NCI-H187 treated with DMSO at 0.1 percent for 48 hours (cell line): Measurements from ENCODE around the gene TULP1.
"Not testable (repeated sequence)": the region's sequence is repeated elsewhere in the genome, so short reads cannot be mapped to it uniquely, and the experiment has no call there.

Source experiments
- DNase-seq: peaks from one replicate; lab custom pipeline; 2025; lab: John Stamatoyannopoulos, UW

Gene TULP1

DNA sequence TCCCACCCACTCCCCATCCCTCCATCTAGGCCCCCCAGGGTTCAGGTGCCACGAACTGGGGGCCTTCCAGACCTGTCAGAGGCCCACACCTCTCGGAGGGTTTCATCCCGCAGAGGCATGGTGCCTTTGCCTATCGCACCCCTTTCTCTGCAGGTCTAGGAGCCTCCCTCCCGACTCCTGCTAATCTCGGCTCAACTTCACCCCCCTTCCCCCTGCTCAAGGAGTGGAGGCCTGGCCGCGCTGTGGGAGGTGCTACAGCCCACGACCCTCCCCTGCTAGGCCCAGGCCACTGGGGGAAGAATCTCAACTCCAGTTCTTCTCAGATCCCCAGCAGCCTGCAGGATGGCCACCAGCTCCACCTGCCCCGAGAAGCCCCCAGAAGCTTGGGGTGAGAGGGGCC, at the start of gene TULP1:
Gene TULP1 (minus strand): TSS at position 157 of the 400 bp plus-strand sequence. CDS start 38 bp downstream, at position 119.
- no peak for DNase-seq

- peak; percentile 56 for DNase-seq
Measured at GRCh38 chr6:35562060-35562459, 49.4 kb upstream of the TULP1 start.

- no peak for DNase-seq
Measured at GRCh38 chr6:35561113-35561512, 48.4 kb upstream of the TULP1 start.

DNA sequence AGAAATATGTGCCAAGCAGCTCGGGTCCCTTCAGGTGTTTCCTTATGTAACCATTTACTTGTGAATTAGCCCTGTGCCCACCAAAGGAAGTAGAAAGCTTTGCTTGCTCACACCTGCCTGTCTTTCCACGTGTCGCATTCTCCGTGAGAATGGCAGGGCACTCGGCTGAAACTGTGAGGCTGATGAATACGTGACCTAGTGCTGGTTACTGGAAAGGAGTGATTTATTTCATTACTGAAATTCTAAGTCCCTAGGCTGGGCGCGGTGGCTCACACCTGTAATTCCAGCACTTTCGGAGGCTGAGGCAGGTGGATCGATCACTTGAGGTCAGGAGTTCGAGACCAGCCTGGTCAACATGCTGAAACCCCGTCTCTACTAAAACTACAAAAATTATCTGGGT, 45.9 kb upstream of the TULP1 start:
- DNase-seq, result no peak

DNA sequence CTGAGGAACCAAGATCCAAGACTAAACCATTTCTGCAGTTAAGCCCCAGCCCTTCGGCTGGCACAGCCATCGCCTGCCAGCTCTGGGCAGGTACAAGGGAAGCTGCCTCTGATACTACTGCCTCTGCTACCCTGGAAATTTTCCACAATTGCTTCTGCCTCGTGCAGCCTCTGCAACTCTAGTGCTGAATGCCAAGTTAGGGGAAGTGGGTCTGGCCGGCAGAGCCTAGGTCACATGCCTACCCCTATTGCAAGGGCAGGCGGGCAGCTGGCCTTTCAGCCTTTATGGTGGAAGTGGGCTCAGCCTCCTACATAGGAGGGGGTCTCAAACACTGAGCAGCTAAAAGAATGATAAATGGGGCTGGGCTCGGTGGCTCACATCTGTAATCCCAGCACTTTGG, 44.5 kb upstream of the TULP1 start:
- no peak for DNase-seq

DNA sequence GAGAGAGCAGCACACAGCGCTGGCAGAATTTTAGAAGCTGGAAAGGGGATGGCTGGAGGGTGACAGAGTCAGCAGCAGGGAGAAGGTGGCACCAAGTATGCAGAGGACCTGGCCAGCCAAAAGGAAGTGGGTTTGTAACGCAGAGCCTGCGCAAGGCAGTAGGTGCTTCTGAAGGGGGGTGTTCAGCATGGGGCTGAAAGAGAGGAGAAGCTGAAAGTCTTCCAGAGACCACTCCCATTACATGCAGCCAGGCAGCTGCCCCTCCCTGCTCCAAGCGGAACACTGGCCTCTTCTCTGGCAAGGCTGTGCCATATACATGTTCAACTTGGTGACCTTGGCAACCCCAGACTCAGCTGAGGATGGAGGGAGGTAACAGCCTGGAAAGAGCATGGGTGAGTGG, 42.1 kb upstream of the TULP1 start:
- no peak for DNase-seq

- no peak for DNase-seq
Measured at GRCh38 chr6:35553315-35553714, 40.6 kb upstream of the TULP1 start.

- no peak for DNase-seq
Measured at GRCh38 chr6:35552285-35552917, 39.7 kb upstream of the TULP1 start.

- no peak for DNase-seq
Measured at GRCh38 chr6:35550437-35550836, 37.7 kb upstream of the TULP1 start.

DNA sequence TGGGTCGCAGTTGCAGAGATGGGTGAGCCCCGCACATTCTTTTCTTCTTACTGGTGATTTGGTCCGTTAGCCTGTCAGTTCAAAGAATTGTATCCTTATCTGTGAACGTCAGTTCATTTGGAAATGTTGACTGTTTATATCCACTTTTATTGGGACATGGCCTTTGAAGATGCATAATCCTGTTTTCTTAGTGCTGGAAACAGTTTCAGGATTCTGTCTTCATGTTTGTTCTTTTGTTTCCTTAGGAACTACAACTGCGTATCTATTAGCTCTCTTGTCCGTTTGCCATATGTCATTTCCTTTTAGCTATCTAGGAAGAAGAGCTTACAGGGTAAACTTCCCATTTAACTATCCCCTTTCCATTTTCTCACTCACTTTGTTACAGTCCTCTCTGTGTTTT, 35.0 kb upstream of the TULP1 start:
- DNase-seq, result no peak

DNA sequence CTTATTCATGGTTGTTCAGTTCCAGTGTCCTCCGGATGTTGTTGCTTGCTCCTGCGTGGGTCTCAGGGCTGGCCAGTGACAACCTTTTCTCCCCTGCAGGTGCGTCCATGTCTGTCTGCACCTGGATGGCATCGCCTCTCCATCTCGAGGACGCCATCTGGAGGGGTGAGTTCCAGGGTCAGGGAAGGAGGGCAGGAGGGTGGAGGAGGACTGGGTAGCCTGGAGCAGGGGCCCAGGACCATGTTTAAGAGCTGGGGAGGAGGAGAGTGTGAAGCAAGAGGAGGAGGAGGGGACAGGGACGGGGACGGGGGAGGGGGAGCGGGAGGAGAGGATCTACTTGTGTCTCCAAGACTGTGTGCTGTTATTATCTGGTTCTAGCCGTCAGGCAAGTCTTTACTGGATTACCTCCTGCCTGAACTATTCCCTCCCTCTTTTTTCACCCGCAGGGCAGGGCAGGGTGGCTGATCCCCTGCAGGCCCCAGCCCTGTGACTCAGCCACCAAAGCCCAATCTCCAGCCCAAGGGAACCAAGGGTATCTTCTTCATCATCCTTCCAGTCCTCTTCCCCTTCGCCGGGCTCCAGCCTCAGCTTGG, 32.2 kb upstream of the TULP1 start:
- no peak for DNase-seq

GRCh38 chr6:35543459-35544193, 30.9 kb upstream of the TULP1 start:
- DNase-seq, result peak; percentile 88

DNA sequence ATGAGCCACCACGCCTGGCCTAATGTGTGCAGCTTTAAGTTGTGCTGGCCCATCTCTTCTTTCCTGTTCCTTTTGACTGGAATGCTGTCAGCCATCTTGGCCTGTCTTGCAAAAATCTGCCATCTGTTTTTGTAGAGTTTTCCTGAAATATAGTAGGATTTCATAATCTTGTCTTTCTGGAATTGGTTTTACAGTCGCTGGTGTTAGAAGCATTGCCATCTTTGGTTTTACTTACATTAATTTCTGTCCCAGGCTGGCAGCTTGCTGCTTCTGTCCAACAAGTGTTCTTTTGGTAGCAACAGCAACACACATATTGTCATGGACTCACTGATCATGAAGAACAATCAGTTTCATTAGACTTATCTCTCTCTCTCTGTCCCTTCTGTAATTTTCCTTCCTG, 29.1 kb upstream of the TULP1 start:
- no peak for DNase-seq

GRCh38 chr6:35539223-35539622, 26.5 kb upstream of the TULP1 start:
- no peak for DNase-seq

DNA sequence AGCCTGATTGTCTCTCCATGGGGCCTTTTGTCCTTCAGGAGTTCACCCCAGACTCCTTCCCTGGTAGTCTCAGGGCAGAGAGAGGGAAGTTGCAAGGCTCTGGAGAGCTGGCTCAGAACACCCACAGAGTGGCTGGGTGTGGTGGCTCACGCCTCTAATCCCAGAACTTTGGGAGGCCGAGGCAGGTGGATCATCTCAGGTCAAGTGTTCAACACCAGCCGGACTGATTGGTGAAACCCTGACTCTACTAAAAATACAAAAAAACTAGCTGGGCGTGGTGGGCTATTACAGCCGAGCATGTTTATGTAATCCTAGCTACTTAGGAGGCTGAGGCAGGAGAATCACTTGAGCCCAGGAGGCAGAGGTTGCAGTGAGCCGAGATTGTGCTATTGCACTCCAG, 23.2 kb upstream of the TULP1 start:
- not testable (repeated sequence) for DNase-seq

DNA sequence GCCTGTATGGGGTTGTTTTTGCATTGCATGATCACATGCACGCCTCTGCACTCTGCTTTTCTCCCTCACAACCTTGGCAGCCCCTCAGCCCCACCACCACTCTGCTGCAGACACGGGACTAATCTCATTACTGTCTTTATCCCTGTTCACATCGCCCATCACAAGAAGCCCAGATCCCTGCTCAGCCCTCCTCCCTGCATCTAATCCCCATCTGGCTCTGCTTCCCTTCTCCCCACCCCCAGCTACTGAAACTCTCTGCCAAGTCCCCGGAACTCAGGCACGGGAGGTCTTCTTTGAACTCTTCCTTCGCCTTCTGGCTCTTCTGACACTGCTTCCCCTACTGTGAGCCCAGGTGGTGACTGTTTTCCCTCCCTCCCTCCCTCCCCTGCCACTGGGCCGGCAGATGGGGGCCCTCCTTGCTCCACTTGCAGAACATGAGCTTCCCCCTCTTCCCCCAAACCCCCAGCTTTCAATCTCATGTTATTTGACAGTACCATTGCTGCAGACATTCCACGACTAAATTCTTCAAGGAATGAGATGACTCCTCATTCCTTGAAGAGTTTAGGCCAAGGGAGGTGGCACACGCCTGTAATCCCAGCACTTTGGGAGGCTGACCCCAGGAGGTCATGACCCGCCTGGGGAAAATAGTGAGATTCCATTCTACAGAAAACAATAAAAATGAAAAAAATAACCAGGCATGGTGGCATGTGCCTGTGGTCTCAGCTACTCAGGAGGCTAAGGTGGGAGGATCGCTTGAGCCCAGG, 21.9 kb upstream of the TULP1 start:
- DNase-seq, result no peak

- DNase-seq, result no peak
Measured at GRCh38 chr6:35533981-35534380, 21.3 kb upstream of the TULP1 start.

DNA sequence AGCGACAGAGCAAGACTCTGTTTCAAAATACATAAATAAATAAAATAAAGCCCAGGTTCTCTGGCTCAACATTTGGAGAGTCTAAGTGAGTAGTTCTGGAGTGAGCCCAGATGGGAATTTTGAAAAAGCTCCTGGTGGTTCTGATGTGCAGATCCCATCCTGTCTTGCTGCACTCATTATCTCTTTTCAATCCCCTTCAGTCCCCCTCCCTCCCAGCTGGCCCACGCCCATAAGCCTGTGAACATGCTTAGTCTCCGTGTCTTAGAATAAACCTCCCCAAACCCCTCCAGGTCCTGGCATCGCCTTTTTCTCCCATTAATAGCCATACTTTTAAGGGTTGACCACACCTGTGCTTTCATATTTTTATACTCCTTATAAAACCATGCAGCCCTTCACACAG, 19.4 kb upstream of the TULP1 start:
- DNase-seq, result no peak

DNA sequence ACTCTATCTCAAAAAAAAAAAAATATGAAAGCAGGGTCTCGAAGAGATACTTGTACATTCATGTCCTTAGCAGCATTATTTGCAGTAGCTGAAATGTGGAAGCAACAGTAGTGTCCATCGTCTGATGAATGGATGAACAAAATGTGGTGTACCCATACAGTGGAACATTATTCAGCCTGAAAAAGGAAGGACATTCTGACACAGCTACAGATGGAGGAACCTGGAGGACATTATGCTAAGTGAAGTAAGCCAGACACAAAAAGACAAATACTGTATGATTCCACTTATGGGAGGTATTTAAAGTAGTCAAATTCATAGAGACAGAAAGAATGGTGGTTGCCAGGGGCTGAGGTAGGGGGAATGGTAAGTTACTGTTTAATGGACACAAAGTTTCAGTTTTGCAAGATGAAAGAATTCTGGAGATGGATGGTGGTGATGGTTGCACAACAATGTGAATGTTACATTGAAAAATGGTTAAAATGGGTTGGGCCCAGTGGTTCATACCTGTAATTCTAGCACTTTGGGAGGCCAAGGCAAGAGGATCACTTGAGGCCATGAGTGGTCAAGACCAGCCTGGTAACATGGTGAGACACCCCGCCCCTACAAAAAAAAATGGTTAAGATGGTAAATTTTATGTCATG, 11.8 kb upstream of the TULP1 start:
- no peak for DNase-seq

DNA sequence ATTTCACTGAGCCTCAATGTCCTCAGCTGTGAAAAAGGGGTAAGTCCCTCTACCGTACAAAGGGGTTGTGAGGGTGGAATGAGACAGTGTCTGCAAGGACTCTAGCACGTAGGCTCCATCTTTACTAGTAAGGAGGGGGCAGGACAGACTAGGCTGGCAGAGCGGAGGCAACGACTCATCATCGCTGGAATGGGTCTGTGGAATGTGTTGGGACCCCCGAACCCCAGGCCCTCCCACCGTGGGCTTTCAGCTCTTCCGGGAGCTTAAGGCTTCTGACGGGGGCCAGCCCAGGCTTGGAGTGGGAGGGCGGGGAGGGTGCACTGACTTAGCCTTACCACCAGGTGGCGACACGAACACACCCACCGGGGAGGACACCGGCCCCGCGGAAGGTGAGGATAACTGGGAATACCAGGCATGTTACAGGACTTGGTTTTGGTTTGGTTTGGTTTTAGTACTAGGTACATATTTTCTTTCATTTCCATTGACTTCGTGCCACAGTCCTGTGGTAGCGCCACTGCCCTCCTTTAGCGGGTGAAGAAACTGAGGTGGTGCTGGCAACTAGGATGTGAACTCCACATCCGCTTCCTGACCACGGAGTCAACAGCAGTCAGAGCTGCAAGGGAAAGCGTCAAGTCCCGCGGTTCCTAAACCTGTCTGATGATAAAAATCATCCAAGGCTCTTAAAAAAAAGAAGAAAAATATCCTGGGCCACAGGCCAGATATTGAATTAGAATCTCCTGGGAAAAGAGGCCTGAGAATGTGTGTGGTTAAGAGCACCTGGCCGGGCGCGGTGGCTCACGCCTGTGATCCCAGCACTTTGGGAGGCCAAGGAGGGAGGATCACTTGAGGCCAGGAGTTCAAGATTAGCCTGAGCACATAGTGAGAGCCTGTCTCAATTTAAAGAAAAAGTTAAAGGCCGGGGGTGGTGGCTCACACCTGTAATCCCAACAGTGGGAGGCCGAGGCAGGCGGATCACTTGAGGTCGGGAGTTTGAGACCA, 10.3 kb upstream of the TULP1 start:
- DNase-seq, result no peak

- DNase-seq, result no peak
Measured at GRCh38 chr6:35522151-35522550, 9.5 kb upstream of the TULP1 start.
